ENCODE results near the gene YAF2.

- TF ChIP-seq, protein P1, sequence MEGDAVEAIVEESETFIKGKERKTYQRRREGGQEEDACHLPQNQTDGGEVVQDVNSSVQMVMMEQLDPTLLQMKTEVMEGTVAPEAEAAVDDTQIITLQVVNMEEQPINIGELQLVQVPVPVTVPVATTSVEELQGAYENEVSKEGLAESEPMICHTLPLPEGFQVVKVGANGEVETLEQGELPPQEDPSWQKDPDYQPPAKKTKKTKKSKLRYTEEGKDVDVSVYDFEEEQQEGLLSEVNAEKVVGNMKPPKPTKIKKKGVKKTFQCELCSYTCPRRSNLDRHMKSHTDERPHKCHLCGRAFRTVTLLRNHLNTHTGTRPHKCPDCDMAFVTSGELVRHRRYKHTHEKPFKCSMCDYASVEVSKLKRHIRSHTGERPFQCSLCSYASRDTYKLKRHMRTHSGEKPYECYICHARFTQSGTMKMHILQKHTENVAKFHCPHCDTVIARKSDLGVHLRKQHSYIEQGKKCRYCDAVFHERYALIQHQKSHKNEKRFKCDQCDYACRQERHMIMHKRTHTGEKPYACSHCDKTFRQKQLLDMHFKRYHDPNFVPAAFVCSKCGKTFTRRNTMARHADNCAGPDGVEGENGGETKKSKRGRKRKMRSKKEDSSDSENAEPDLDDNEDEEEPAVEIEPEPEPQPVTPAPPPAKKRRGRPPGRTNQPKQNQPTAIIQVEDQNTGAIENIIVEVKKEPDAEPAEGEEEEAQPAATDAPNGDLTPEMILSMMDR (IDR thresholded peaks at IDR 0.05): no peak
- no peak for TF ChIP-seq POLR2A (IDR thresholded peaks at IDR 0.05)
Measured at GRCh38 chr12:42128888-42129287, 109.2 kb downstream of the YAF2 start.
